SKM-1 treated with dmso at 0.1 percent for 144 hours (cell line): ENCODE data around the gene CLEC2L.
"Not testable (repeated sequence)": the region's sequence is repeated elsewhere in the genome, so short reads cannot be mapped to it uniquely, and the experiment has no call there.

ENCODE experiments used
- DNase-seq: peaks from one replicate; lab custom pipeline; 2025; ENCODE audit not compliant: unreplicated experiment; lab: John Stamatoyannopoulos, UW

CLEC2L gene

DNA sequence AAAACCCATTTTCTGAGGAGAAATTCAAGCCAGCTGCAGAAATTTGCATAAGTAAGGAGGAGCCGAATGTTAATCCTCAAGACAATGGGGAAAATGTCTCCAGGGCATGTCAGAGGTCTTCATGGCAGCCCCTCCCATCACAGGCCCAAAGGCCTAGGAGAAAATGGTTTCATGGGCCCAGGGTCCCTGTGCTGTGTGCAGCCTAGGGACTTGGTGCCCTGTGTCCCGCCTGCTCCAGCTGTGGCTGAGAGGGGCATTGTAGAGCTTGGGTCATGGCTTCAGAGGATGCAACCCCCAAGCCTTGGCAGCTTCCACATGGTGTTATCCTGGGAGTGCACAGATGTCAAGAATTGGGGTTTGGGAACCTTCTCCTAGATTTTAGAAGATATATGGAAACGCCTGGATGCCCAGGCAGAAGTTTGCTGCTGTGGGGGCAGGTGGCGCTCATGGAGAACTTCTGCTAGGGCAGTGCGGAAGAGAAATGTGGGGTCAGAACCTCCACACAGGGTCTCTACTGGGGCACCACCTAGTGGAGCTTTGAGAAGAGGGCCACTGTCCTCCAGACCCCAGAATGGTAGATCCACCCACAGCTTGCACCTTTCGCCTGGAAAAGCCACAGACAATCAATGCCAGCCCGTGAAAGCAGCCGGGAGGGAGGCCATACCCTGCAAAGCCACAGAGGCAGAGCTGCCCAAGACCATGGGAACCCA, 30.7 kb downstream of the CLEC2L start:
- not testable (repeated sequence) for DNase-seq

DNA sequence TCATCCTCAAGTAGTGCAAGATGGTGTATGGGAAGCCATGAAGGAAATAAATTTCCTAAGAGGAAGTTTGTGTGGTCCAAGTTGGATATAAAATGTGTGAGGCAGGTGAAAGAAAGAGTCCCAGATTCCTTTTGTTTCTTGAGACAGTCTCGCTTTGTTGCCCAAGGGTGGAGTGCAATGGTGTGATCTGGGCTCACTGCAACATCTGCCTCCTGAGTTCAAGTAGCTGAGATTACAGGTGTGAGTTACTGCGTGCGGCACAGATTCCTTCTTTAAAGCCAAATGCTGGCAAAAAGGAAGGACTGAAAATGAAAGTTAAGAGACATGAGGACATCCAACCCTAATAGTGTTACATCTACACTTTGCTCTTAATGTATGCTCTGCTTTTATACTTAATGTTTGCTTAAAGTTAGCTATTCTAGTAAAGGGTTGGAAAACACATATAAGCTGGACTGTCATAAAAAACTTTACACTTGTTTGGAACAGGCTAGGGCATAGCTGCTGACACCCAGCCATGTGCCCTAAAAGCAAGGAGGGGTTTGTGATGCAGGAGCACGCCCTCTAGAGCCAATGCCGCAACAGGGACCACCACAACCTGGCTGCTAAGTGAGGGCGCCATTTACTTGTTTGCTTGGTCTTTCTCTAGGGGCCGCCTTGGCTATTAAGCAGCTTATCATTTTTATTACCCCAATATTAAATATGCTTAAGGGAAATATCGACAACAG, 34.5 kb downstream of the CLEC2L start:
- DNase-seq, result no peak

DNA sequence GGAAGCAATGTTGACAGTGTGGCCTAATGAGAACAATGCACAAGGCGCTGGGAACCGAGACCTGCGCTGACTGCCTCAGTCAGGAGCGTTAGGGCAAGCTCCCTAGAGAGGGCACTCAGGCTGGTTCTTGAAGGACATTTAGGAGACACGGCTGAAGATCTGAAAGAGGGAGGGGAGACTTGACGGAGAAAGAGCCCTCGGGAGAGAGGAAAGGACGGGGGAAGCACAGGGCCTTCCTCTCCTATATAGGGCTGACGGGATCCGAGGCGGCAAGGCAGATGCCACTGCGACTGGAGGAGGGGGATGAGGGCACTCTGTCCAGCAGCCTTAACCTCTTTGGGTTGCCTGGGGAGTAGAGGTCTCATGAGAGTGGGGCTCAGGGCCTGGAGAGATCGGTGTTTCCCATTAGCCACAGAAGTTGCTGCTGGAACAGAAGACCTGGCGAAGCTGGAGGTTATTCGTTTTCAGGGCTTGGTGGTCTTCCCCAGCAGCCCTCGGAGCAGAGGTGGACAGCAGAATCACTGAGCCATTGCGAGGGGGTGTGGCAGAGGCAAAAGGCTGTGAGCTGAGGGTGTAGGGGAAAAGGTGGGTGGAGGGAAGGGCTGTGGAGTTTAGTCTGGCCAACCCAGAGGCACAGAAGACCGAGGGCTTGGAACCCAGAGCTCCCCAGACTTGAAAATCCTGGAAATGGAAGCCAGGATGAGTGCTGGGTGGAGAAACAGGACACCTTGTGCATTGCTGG, 36.0 kb downstream of the CLEC2L start:
- no peak for DNase-seq

DNA sequence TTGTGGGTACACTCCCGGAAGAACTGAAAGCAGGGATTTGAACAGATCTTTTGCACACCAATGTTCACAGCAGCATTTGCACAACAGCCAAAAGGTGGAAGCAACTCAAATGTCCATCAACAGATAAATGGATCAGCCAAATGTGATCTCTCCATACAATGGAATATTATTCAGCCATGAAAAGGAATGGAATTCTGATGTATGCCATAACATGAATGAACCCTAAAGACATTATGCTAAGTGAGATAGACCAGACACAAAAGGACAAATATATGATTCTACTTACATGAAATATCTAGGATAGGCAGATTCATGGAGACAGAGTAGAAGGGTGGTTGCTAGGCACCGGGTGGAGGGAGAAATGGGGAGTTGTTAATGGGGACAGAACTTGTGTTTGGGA, 36.7 kb downstream of the CLEC2L start:
- DNase-seq, result no peak

DNA sequence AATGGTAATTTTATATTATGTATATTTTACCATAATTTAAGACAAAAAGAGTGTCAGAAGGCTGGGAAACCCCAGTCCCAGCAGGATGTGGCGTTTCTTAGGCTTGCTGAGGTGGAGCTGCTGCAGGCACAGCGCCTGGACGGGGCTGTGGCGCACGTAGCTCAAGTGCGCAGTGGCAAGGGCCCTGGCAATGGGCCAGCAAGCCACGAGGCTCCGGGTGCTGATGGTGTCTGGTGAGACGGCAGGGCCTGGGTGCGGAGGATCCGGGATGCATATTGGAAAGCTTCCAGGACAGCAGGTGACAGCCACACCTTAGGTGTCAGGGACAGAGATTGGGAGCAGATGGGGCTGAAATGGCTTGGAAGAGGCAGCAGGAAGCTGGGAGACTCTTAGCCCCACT, 37.2 kb downstream of the CLEC2L start:
- DNase-seq, result no peak

DNA sequence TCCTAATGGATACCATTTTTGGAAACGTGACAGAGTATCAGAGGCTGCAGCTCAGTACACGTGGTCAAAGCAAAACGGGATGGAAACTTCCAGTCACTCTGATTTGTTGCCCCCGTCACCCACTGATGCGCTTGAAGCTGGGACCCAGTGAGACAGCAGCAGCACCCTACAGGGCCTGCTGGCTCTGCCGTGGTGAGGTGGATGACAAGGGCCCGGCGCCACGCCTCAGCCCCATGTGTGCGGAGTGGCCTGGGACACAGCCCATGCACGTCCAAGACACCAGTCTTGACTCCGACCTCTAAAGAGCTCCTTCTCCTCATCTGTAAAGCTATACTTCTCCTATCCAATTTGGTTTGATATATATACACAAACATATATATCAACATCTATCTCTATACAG, 39.0 kb downstream of the CLEC2L start:
- no peak for DNase-seq

DNA sequence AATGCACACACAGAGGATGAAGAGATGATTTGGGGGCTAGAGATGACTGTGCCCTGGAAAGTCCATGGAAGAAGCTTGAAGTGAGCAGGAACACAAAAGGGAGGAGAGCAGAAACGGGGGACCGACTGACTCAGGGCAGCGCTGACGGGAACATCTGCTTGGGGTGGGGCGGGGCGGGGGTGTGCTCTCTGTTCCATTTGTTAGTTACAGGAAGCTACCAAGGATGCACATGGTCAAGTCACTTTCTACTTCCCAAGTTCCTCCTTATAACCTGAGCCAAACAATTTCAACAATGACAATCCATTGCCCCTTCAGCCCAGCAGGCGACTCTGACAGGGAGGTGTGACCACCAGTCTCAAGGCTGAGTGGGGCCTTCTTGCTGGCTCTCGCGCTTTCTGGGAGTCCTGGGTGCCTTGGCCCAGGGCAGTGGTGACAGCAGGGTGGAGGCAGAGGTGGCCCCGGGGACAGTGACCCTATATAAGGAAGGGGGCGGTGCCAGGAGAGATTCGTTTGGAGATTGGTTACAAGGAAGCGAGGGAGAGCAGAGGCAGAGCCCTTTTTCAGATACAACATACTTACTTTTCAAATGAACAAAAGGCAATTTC, 39.6 kb downstream of the CLEC2L start:
- DNase-seq, result no peak

DNA sequence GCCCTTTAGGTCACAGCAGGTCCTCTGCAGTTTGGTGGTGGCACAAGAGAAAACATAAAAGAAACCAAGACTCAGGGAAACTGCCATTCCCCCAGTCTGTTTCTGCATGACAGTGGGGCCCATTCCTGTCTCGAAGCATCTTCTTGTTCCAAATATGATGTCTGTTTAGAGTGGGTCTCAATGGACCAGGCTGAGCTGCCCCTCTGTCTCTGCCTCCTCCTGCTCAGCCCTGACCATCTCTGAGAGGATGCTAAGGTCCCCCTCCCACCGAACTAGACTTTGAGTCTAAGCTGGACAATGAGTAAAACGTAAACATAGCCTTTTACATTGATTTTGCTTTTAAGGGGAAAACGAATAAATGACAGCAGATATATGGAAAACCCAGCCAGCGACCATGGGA, 40.4 kb downstream of the CLEC2L start:
- DNase-seq, result no peak

DNA sequence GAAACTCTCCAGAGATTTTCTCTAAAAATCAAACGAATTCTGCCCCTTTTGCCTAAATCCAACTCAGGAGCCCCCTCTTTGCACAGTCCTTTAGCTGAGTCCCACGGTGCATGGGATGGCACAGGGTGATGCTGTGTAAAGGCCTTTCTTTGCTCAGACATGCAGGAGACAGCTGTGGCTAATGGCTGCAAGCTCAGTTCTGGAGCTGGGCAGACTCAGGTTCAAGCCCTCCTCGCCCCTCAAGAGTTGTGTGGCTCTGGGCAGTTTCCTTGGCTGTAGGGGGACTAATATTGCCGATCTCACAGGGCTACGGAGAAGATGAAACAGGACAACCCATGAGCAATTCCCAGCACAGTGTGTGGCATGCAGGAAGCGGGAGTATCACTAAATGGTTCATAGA, 42.6 kb downstream of the CLEC2L start:
- DNase-seq, result no peak

DNA sequence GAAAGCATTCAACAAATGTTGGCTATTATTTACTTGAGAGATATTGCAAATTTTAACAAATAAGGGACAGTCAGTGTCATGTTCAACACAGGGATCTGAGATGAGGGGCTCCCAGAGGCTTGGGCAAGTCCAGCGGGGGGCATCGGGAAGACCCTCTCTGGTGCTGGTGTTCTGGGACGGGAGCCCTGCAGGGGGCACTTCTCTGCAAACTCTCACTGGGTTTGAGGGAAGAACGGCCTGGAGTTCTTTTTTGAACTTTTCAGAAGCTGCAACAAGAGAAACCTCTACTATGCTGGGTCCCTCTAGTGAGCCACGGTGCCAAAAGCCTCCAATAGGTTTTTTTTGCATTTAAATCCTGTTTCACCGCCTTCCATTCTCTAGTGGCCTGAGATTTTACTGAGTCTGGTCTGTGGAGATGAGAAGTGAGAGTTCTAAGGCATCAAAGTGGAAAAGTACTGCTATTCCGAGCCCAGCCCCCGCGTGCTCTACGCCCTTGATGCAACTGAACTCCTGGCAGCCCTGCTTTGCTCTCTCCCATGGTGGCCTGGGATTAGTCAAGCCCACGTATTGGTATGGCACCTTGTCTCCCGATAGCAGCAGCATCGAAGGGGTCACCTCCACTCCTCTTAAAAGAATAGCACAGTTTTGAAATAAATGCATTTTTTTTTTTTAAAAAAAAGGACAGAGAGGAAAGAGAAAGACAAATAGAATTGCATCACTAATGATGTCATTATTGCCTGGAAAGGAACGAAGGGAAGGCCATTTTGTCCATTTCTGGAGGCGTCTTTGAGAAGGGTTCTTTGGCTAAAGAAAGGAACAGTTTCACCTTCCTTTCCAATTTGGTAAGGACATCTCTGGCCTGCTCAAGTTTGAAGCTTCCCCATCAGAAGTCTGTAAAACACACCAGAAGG, 43.5 kb downstream of the CLEC2L start:
- DNase-seq, result no peak

DNA sequence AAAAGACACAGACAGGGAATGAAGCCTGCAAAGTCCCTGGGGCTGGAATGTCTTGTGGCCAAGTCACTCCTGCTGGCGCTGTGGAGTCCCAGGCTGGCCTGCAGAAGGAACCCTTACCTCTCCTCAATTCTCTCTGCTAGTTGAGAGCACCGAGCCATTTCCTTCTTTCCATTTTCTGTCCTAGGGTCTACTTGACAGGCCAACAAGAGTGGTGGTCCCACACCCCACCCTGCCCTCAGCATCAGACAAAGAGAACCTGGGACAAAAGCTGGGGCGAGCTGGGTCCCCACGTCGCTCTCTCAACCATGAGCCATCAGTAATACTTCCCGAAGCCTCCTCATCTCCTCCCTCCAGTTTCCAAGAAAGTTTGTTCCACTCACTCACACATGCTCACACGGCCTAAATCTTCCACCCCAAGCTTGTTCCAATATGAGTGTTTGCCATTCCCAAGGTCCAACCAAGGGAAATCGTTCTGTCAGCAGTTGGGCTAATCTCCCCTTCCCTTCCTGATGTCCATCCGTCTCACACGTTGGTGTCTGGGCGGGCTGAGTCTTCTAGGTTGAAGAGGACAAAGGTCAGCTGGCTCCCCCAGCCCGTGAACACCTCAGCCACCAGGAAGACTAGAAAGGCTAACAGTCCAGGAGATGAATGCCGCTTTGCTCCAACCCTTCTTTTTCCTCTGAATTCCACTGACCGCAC, 44.3 kb downstream of the CLEC2L start:
- no peak for DNase-seq

DNA sequence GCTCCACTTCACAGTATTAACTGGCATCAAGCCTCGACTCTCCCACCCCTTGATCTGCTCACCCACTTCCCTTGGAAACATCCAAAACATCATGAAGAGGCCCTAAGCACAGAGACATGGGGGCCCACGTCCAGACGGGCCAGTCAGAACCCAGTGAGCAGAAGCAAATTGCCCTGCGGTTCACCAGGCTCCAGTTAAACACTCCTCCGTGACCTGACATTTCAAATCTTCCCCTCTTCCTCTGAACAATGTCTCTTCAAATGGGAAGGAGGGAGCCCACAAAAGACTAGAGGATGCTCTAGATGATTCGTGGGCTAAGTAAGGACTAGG, 44.8 kb downstream of the CLEC2L start:
- no peak for DNase-seq

DNA sequence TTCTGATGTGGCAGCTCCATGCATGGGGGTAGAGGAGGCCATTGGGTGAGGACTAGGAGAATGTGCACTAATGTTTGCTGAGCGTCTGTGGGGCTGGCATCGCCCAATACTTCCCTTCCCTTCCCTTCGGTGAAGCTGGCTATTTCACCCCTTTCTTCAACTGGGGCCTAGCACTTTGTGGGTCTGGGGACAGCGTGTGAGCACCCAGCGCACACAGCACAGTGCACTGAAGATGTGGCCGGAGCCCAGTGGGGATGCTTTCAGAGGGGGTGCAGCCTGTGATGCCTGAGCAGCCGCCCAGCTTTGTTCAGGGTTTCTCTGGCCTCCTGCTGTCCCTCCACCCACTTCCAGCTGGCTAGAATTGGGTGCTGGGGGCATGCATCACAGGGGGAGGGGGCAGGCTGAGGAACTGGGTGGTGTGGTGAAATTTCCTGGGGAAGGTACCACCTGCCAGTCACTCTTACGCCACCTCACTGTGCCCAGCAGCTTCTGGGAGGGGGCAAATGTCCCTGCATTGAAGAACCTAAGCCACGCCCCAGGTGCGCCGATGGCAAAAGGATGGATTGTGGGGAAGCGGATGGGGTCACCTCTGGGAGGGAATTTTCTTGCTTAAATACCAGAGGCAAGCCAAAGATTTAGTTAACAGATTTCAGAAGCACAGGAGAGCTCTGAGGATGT, 45.5 kb downstream of the CLEC2L start:
- no peak for DNase-seq

DNA sequence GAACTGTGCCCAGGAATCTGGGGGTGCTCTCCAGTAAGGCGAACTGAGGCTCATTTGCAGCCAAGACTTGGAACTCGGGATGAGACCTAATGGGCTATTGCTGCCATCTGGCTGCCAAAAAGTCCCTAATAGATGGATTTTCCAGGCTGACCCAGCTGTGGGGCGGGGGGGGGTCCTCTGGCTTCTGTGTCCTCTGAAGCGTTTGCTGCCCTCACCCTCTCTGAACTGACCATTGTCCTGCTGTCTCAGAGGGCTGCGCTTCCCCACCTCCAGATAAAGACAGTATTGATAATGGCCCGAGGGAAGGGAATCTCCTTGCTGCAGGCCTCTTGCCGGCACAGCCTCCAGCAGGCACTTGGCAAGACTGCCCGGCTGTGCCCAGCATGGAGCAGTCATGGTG, 46.6 kb downstream of the CLEC2L start:
- no peak for DNase-seq

DNA sequence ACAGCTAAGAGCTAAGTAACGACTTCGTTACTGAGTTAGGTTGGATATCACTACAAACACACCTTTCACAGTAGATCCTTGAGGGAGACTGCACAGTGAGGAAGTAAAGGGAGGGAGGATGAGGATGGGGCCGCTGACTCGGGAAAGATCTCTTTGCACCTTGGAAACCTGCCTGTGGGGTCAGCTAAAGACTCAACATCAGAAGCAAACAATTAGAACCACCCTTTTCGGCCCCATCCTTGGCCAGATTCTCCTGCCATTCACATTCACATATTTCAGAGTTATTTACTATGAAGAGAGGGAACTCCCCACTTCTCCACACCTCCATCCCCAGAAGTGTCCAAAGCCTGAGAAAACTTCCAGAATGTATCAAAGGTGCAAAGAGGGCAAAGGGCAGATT, 47.1 kb downstream of the CLEC2L start:
- no peak for DNase-seq

DNA sequence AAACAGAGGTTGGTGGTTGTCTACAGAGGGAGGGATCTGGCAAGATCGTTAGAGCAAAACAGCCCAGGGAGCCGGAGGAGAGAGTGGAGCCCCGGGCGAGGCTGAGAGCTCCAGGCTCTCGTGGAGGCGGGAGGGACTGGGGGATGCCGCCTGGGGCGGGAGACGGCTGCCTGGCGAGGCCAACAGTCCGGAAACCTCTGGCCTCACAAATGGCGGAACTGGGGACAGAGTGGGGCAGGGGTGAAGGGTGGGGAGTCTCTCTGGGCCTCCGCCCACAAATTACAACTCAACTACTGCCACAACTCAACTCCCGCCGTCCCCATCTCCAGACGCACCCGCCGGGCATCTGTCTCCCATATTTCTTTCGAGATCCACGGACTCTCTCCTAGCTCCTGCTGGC, 47.7 kb downstream of the CLEC2L start:
- no peak for DNase-seq

DNA sequence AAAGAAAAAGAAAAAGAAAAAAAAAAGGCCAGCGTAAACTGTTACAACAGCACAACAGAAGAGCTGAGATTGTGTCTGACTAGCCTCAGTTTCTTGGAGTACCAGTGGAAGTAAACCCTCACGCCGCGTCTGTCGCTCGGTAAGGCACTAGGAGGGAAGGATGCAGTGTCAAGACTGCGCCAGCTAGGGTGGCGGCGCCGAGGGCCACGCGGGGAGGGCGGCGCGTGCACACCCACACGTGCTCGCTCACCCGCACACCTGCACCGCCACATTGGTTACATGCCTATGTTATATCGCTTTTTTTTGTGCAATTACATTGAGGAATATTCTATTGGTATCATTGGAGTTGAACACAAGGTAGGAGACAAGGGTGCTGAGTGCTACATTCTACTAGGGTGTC, 48.2 kb downstream of the CLEC2L start:
- no peak for DNase-seq

DNA sequence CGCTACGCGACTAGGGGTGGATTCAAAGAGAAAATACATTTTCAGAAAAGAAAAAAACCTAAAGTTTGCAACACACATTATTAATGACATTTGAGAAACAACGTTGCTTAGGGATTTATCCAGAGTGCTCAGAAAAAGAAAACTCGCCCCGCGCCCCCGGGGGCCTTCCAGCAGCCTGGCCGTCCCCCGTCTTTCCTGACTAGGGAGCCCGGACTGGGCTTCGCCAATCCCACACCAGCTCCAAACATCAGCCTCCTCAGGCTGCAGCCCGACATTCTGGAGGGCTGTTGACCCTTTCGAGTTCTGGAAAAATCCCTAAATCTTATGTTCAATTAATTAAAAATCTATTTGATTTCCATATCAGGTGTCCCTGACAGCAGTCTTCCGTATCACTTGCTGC, 48.6 kb downstream of the CLEC2L start:
- DNase-seq, result no peak

DNA sequence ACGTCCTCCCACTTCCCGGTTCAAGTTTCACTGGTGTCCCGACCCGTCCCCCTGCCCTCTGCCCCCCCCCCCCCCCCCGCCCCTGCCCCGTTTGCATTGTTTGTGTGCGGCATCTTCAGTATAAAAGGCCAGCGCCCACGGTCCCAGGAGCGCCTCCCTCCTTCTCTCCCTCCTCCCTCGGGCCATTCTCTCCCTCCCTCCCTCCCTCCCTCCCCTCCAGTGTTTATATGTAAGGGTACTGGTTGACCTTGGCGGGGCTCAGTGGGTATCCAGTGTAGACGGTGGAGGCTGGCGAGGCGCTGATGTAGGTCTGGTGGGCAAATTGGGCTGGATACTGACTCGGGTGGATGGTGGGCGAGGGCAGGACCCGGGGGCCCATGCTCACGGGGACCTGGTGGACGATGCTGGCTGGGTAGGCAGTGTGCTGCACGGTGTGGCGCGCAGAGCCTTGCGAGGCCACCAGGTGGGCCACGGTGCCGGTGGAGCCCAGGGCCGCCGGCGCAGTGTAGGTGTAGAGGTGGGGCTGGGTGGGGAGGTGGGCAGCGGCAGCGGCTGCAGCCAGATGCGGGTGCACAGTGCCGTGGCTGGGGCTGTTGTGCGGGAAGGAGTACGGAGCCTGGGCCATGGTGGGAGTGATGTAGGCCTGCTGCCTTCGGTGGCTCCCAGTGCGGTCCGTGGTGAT, 49.4 kb downstream of the CLEC2L start:
- no peak for DNase-seq
